ENCODE results near the gene WDR82.
A peak's percentile ranks its signal among the peaks of the same experiment; 100 is the strongest.

The WDR82 gene

DNA sequence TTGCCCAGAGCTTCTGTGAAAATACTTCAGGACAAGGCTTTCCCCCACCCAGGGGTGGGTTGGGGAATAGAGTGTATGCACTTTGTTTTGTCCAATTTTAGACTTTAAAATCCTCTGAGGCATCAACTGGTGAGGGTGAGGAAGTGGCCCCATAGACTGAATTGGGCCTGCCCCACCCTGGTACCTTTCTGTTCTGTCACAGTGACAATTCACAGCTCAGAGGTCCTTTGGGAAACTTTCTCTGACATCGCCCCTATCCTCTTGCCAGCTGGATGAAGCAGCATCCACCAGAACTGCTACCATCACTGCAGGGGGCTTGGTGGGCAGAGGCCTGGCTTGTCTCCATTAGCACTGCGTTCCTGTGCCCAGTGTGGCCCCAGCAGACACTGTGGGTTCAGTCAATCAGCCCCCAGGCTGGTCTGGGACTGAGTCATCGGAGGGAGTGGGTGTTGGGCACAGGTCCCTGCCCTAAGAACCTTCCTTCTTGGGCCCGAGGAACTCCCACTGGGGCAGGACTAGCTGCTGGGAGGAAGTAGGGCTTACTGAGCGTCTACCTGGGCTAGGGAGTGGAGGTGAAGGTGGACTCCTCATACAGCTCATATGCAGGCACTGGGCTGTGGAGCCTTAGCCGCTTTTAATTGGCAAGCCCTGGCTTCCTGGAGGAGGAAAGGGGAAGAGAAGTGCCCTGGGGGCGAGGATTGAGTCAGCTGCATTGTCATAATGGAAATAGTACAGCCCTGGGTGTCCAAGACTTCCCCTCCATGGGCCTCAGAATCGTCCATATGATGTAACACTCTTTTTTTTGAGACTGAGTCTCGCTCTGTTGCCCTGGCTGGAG lies 34.4 kb downstream of the WDR82 start:
- no peak overlapping the region for H3K4me3 ChIP-seq (ENCODE audit: low read length)
- DNase-seq (ENCODE audit: low read depth, low spot score): no peak

DNA sequence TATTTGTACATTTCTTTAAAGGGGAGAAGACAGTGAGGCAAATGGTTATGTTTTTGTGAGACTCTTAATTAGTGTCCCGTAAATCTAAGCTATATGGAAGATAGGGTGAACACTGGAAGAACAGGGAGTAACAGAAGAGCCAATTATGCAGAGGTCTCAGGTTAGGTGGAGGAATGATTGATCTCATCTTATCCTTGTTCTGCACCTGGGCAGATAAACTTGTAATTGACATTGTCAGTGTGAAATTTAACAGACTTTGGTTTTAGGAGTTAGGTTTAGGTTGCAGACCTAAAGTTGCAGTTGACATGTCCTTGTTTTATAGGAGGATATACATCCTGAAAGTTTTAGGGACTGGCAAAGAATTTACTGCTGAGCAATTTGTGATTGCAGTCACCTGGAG lies 36.4 kb downstream of the WDR82 start:
- no peak for DNase-seq (ENCODE audit: low read depth, low spot score)
- no peak overlapping the region for H3K4me3 ChIP-seq (ENCODE audit: low read length)

DNA sequence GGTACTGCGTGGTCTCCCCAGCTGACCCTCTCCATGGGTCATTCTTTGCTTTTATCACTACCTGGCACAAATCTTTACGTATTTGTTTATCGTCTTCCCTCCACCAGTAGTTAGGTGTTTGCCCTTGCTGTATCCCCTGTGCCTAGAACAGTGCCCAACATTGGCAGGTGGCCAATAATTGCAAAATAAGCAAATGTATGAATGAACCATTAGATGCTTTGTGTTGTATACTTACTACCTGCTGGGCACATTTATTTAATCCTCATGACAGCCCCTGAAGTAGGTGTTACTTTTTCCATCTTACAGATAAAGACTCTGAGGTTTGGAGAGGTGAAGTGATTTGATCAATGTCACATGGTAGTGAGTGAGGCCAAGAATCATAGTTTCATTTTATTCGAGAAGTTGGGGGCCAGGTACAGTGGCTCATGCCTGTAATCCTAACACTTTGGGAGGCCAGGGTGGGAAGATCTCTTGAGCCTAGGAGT lies 37.5 kb downstream of the WDR82 start:
- DNase-seq (ENCODE audit: low read depth, low spot score): no peak
- no peak overlapping the region for H3K4me3 ChIP-seq (ENCODE audit: low read length)

GRCh38 chr3:52240059-52240885 lies 38.2 kb downstream of the WDR82 start:
- peak; percentile 79 for DNase-seq (ENCODE audit: low read depth, low spot score)

DNA sequence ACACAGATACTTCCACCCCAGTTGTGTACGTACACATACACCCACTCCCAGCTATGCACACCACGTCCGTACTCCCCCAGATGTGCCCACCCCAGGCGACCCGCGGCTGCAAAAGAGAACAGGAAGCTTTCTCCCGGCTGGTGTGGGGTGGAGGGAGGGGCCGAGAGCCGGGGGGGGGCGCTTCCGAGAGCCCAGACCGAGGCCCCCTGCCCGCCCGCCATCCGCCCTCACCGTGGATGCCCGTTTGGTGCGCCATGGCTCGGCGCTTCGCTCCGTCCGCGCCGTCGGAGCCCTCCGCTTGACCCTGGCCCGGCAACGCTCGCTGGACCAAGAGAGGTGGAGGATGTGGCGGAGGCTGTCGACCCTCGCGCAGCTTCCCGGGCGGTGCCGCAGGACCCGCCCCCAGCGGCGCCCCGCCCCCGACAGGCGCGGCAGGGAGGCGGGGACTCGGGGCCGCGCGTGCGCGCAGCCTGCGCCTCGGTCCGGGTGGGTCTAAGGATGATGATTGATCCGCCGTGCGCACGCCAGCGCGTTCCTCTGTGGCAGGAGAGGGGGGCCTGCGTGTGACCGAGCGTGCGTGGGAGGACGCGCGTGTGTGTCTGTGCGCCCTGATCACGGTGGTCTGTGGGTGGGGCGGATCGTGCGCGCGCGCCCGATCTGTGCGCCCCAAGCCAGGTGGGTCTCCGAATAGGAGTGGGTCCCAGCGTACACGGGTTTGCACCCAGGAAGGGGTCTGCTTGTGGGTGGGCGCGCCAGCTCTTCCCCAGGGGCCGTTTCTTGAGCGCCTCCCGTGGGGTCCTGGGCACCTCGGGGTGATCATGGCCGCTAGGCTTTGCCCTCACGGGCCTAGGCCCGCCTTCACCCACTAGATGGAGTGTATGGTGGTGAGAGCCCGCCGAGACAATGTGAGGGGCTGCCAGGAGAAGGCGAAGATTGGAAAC lies 39.4 kb downstream of the WDR82 start, which contains the start of gene TWF2:
Gene TWF2, minus strand, starts transcription at position 398 of the 941 bp plus-strand sequence. Its CDS starts 142 bp downstream, at position 256.
- peak within 1 kb of the TSS; percentile 76 for H3K4me3 ChIP-seq (ENCODE audit: low read length)
- DNase-seq (ENCODE audit: low read depth, low spot score): peak; percentile 62

More at GRCh38 chr3:52240059-52240885, 38.2 kb downstream of the WDR82 start:
- H3K4me3 ChIP-seq (ENCODE audit: low read length): peak overlapping the region; percentile 76

DNA sequence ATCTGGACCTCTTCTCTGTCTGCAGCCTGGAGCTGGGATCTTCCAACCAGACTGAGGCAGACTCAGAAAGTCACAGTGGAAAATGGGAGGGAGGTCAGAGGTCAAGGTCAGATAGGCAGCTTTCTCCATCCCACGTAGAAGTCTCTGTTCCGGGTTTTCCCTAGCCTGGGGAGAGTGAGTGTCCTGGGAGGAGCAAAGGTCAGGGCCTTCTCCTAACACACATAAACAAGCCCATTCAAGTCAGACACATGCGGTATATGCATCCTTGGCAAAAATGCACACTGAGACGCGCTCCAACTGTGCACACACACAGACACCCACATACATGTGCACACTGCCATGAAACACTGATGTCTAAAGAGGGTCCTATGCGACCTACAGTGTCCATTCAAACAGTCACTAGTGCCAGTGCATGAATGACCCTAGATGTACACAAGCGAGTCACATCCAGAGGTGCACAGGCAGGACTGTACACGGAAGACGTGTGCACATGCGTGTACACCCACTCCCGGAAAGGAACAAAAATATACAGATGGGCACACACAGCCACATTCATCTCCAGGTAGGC lies 40.2 kb downstream of the WDR82 start:
- DNase-seq (ENCODE audit: low read depth, low spot score): no peak
- peak overlapping the region; percentile 76 for H3K4me3 ChIP-seq (ENCODE audit: low read length)

DNA sequence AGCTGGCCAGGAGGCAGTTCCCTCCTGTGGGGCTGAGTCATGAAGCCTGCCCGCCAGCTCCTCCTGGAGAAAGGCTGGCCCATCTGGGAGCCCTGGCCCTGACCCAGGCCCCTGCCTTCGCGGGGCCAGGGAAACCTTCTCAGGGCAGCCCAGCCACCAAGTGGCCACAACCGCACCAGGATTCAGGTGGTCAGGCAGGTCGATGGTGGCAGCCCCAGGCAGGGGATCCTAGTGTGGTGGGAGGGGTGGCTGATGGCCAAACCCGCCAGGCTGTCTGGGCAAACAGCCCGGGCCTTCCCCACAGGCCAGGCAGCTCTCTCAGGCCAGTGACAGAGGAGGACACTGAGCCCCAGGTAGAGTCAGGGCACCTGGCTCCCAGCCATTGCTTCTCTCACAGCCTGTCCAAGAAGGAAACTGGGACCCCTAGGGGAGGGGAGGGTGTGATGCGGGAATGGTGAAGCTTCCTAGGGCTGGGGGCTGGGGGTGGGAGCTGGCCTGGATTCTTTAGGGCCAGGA lies 40.7 kb downstream of the WDR82 start:
- DNase-seq (ENCODE audit: low read depth, low spot score): no peak
- peak overlapping the region; percentile 76 for H3K4me3 ChIP-seq (ENCODE audit: low read length)

DNA sequence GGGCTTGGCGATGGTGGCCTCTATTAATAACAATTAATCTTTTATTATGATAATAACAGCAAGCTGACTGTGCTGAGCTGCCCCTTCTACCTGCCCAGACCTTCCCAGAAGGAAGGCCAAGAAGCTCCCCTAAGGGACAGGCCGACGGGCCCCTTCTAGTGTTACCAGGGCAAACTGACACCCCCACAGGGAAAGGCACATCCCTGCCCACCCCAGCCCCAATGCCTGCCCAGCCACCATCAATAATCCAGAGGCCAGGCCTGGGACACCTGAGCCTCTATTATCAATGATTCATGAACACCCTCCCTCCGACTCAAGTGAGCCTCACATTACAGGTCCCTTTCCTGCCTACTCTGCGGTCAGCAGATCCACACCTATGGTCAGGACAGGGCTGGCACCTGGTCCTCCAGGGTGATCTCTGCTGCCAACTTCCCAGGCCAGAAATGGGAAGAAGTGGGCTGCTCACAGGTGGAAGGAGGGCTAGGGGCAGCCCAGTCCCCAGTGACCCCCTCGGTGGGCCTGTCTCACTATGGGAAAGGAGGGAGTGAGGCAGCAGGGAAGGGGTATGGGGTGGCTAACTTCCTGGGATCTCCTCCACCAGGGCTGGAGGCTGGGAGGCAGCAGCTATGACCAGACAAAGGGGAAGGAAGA lies 41.3 kb downstream of the WDR82 start:
- DNase-seq (ENCODE audit: low read depth, low spot score): no peak
- H3K4me3 ChIP-seq (ENCODE audit: low read length): no peak overlapping the region

DNA sequence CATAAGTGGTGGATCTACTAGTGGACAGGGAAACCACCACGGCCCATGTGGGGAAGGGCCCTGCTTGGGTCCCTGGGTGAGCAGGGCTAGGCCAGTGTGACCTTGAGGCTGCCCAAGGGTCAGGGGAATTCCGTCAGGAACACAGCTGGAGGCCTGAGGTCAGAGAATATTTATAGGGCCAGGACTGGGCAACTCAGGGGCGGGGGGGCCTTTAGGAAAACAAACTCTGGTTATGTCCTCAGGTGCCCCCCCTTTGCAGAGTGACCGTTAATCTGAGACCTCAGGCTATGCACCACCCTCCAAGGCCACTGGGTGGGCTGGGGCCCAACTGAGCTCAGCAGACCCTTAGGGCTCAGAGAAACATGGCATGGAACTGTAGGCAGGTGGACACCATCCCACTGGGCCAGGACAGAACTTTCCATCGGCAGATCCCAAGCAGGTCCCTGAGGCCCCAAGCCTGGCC lies 42.0 kb downstream of the WDR82 start:
- DNase-seq (ENCODE audit: low read depth, low spot score): no peak
- H3K4me3 ChIP-seq (ENCODE audit: low read length): no peak overlapping the region

DNA sequence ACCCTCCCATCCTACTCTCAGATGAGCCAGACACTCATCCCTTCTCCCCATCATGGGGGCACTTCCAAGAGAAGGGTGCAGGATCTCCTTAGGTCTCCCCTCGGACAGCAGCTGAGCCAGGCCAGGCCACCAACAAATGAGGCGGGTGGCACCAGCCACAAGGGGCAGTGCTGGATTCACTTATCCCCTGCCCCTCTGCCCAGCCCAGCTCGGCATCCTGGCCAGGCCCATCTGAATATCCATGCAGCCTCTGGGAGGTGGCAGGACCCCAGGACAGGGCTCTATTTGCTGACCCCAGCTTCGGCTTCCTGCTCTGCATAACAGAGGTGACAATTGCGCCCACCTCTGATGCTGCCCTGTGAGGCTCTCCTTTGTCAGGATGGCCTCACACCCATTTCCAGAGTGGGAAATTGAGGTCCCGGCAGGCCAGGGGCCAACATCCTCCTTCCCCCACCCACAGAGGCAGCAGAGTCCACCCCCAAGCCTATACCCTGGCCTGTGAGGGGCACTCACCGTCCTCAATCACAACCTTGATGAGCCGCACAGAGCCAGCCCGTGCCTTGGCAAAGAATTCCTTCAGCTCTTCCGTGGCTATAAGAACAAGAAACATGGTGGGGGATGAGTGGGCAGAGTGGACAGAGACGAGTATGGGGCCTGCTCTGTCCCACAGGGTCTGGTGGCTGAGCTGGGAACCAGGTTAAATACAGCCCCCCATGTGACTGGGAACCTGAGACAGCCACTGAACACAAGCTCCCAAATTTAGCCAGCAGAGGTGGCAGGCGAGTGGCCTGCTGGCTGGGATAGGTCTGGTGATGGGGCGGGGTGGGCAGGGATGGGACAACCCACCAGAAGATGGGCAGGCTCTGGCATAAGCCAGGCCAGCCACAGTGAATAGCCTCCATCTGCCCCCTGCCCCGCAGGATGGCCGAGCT lies 43.7 kb downstream of the WDR82 start:
- DNase-seq (ENCODE audit: low read depth, low spot score): no peak
- H3K4me3 ChIP-seq (ENCODE audit: low read length): no peak overlapping the region

DNA sequence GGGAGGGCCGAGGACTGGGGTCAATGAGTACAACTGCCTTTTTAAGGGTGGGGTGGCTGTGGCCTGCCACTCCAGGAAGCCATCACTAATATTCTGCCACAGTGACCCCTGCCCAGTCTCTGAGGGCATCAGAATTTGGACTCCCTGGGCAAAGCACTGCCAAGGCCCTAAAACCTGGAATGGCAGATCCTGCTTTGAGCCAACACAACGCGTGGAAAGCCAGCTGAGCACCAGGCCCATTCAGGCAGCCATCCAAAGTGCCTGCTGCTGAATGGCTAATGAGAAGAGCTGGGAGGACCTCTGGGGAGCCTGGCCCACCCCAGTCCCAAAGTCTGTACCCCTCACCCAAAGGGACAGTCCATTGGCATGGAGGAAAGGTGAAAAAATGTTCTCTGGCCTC lies 44.5 kb downstream of the WDR82 start:
- no peak for DNase-seq (ENCODE audit: low read depth, low spot score)
- no peak overlapping the region for H3K4me3 ChIP-seq (ENCODE audit: low read length)

- no peak overlapping the region for H3K4me3 ChIP-seq (ENCODE audit: low read length)
- no peak for DNase-seq (ENCODE audit: low read depth, low spot score)
Measured at GRCh38 chr3:52233108-52233591, 45.3 kb downstream of the WDR82 start.

DNA sequence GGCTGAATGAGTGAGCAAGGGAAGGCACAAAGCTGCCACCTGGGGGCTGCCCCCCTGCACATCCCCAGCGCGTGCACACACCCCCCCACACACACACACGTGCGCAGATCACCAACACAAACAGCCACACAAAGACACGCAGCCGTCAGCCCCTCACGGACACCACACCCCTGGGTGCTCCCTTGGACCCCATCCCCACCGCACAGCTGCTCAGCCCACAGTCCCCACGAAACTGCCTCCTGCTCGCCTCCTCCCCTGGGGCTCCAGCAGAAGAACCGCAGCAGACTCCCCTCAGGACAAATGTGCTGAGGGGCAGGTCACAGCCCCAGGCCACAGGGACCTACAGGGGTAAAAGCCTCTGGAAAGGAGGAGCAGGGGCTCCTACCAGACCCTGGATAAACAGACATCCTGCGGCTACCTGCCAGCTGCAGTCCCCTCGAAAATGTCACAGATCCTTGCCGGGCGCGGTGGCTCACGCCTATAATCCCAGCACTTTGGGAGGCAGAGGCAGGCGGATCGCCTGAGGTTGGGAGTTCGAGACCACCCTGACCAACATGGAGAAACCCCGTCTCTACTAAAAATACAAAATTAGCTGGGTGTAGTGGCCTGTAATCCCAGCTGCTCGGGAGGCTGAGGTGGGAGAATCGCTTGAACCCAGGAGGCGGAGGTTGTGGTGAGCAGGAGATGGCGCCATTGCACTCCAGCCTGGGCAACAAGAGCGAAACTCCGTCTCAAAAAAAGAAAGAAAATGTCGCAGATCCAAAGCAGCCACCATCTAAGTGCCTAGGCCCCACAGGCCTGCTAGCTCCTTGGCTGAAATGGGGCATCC lies 46.0 kb downstream of the WDR82 start:
- H3K4me3 ChIP-seq (ENCODE audit: low read length): no peak overlapping the region
- DNase-seq (ENCODE audit: low read depth, low spot score): no peak

DNA sequence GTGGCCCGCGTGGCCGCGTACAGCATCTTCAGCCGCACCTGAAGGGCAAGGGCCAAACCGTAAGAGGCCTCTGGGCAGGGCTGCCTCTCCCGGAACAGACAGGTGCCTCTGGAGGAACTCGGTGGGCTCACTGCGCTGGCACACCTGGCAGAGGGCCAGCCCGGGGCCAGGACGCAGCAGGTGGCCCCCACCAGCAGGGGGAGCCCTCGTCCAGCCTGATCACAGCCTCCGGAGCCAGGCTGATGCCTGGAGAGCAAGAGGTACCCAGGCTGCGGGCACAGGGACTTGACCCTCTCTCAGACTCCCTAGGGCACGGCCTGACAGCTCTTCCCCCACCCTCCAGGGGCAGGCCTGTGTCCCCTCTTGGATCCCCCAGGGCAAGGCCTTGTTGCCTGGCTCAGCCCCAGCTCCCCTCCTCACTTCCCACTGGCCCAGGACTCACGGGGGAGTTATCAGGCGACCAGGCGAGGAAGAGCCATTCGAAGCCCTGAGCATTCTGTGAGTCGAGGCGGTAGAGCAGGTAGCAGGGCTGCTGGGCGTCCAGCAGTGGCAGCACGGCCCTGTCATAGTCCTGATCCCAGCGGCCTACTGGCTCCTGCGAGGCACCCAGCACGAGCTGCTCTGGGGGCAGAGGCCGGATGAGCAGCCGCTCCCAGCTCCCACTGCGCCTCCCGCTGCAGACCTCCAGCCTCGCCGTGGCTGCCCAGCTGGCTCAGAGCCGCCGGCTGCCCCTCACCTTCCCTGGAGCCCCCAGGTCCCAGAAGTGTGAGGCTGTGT lies 46.8 kb downstream of the WDR82 start:
- peak; percentile 55 for DNase-seq (ENCODE audit: low read depth, low spot score)

GRCh38 chr3:52230889-52231499 lies 47.5 kb downstream of the WDR82 start:
- H3K4me3 ChIP-seq (ENCODE audit: low read length): no peak overlapping the region
- no peak for DNase-seq (ENCODE audit: low read depth, low spot score)

More for the DNA sequence above, 46.8 kb downstream of the WDR82 start:
- no peak overlapping the region for H3K4me3 ChIP-seq (ENCODE audit: low read length)

All from Jurkat, Clone E6-1 (cell line).